Raji (cell line): ENCODE measurements around the gene TYMP.
A peak's percentile ranks its signal among the peaks of the same experiment; 100 is the strongest.

ENCODE experiments used
- POLR2A ChIP-seq: IDR thresholded peaks from 2 replicates; pipeline ENCODE4 v1.6.1; 2011; ENCODE audit warnings: low read depth, low read length, control low read depth; ENCODE audit not compliant: insufficient read depth

TYMP gene

GRCh38 chr22:50529897-50530579 lies at the start of gene TYMP:
TSS of gene TYMP (minus strand) at chr22:50530012. CDS start at chr22:50529709, 303 bp downstream.
- TF ChIP-seq POLR2A, result peak; percentile 57; the same call in 1 of the 2 replicates

DNA sequence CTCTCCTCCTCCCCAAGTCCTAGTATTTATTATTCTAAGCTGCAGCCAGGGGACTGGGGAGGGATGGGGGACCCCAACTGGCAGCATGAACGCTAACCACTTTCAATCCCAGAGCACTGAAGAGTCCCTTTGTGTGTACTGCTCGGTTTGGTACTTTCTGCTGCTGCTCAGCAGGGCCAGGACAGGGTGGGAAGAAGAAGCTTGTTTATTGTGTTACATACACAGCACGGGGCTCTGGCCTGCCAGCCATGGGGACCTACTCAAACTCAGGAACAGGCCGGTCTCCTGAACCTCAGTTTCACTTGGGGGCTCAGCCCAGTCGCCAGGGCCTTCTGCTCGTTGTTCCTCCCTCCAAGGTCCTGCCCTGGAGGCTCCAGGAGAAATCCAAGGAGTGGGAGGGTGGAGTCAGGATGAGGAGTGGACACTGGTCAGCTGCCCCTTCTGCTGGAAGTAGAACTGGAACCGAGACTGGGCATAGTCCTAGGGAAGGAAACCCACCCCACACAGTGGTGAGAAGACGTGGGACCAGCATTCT lies 49.0 kb upstream of the TYMP start:
- no peak for TF ChIP-seq POLR2A

DNA sequence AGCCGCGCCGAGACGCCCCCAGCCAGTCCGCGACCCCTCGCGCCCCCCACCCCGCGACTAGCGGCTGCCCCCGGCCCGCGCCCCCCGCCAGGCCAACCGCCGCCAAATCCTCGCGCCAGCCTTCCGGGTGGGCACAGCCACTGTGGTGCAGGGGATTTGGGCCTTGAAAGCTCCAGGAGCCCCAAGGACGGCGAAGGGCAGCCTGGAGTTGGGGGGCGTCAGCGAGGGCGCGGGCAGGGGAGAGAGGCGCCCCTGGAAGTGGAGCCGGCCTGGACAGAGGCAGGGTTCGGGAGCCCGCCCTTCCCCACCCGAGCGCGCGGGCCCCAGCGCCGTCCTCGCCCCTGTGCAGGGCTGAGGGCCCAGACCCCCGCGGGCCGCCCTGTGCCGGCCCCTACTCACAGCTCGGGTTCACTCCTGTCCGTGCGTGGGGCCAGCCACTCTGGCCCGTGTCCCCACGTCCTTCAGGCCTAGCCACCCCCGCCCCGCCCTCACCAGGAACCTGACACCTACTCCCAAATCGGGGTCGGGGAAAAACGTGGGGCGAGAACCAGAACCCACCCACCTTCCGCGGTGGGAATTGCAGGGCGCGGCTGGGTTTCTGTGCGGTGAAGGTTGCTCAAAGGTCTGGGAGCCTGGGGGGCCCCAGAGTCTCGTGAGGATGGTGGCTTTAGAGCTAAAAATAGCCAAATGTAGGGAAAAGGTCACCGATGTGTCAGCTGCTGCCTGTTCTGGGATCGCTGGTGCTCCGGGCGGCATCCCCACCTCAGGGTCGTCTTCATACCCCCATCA lies 48.4 kb upstream of the TYMP start, which contains the start of gene CPT1B:
Gene CPT1B, minus strand, starts transcription at position 441 of the 789 bp plus-strand sequence. CDS start 512 bp downstream, outside the sequence.
- TF ChIP-seq POLR2A, result no peak

GRCh38 chr22:50577697-50577986 lies 47.8 kb upstream of the TYMP start:
- TF ChIP-seq POLR2A, result no peak

DNA sequence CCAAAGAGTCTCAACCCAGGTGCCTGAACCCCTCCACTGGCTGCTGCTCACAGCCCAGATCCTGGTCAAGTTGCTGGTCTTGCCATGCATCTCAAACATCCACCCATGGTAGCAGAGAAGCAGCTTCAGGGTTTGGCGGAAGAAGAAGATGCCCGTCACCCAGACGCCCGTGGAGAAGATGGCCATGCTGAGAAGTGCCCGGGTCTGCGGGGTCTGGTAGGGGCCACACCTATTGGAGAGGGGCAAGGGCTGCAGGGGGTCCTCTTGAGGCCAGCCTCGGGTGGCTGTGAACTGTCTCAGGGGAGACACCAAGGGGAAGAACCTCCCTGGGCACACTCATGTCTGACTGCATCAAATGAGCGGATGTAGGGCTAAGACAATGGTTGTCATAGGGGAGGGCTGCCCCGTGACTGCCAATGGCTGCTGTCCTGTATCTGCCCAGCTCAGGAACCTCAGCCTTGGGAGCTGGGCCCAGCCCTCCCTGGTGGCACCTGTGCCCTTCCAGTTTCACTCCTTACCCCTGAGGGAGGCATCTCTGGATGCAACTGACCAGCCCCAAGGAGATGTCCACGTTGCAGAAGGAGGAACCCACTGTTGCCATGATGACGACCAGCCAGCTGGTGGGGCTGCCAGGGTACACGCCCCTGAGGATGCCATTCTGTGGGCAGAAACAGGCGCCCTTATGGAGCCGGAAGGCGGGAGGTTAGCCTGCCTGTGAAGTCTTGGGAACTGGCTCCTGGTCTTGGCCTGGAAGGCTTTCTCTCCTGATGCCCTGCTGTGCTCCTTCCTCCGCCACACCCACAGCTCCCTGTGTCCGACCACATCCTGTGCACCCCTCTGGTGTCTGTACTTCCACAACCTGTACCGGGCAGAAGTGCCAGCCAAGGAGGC lies 47.2 kb upstream of the TYMP start:
- no peak for TF ChIP-seq POLR2A

- TF ChIP-seq POLR2A, result no peak
Measured at GRCh38 chr22:50576070-50576469, 46.3 kb upstream of the TYMP start.

DNA sequence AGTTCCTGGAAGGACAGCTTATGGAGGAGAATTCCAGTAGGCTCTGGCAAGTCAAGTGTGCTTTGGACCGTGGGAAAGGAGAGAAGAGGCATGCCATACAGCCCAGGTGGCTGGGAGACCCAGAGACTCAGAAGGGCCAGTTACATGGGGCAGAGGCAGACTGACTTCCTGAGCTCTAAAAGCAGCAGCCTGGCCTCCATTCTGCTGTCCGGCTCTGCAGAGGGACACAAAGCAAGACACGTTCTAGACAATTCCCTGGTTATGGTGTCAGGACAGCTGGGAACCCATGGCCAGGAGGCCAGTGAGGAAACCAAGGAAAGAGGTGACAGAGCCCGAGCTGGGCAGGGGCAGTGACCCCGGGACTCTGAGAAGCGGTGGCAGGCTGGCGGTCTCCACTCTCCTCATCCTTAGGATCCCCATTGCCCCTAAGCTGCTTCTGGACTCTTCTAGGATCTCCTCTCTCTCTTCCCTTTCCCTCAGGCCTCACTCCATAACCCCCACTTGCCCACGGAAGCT lies 45.7 kb upstream of the TYMP start:
- no peak for TF ChIP-seq POLR2A

DNA sequence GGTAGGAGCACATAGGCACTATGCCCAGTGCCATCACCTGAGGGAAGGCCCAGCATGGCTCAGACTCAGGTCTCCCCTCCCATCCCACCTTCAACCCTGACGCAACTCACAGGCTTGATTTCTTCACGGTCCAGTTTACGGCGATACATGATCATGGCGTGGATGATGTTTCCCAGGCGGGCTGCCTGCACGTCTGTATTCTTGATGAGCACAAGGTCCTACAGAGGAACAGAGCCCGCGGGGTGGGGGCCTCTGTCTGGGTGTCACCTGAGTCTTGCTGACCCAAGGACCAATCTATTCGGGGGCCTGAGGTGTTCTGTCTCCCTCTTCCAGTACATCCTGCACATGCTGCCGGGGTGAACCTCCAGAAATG lies 44.6 kb upstream of the TYMP start:
- TF ChIP-seq POLR2A, result no peak

GRCh38 chr22:50573491-50574382 lies 43.9 kb upstream of the TYMP start:
- TF ChIP-seq POLR2A, result no peak

DNA sequence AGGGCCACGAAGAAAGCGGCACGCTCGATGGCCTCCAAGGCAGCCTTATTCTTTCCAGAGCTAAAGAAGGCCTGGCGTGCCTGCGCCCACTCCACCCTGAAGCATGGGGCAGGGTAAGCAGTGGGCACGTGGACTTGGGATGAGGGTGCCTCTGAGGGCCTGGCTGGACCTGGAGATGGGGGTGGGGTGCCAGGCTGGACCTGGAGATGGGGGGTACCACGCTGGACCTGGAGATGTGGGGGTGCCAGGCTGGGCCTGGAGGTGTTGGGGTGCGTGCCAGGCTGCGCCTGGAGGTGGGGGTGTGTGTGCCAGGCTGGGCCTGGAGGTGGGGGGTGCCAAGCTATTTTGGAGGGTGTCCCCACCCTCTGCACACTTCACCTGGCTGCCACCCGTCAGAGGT lies 43.2 kb upstream of the TYMP start:
- TF ChIP-seq POLR2A, result no peak

- no peak for TF ChIP-seq POLR2A
Measured at GRCh38 chr22:50571264-50572175, 41.7 kb upstream of the TYMP start.

- TF ChIP-seq POLR2A, result no peak
Measured at GRCh38 chr22:50570861-50571260, 41.0 kb upstream of the TYMP start.

GRCh38 chr22:50569896-50570535 lies 40.2 kb upstream of the TYMP start:
- no peak for TF ChIP-seq POLR2A
